ENCODE results near the gene DEFB123.
"Not testable (repeated sequence)": the region's sequence is repeated elsewhere in the genome, so short reads cannot be mapped to it uniquely, and the experiment has no call there.

DEFB123 gene

GRCh38 chr20:31449511-31450414 lies 9.3 kb downstream of the DEFB123 start:
- TF ChIP-seq POLR2A (IDR thresholded peaks at IDR 0.05; ENCODE audit: low read length) (no peak), GATA1 (IDR thresholded peaks at IDR 0.05; ENCODE audit: low read depth, low read length) (no peak)
- DNase-seq, result no peak

GRCh38 chr20:31452575-31452974 lies 12.1 kb downstream of the DEFB123 start:
- TF ChIP-seq POLR2A (IDR thresholded peaks at IDR 0.05; ENCODE audit: low read length) (no peak), GATA1 (IDR thresholded peaks at IDR 0.05; ENCODE audit: low read depth, low read length) (no peak)
- DNase-seq, result no peak

GRCh38 chr20:31454361-31454760 lies 13.9 kb downstream of the DEFB123 start:
- no peak for TF ChIP-seq POLR2A (IDR thresholded peaks at IDR 0.05; ENCODE audit: low read length)
- TF ChIP-seq GATA1 (IDR thresholded peaks at IDR 0.05; ENCODE audit: low read depth, low read length), result no peak
- no peak for DNase-seq

- DNase-seq, result not testable (repeated sequence)
These were observed 30.5 kb downstream of the DEFB123 start for GRCh38 chr20:31470946-31471345.

GRCh38 chr20:31472395-31473330 lies 32.2 kb downstream of the DEFB123 start:
- DNase-seq, result peak in 1 of 2 experiments; percentile 24
- TF ChIP-seq POLR2A (IDR thresholded peaks at IDR 0.05; ENCODE audit: low read length) (no peak), GATA1 (IDR thresholded peaks at IDR 0.05; ENCODE audit: low read depth, low read length) (no peak)

- no peak for TF ChIP-seq GATA1 (IDR thresholded peaks at IDR 0.05; ENCODE audit: low read depth, low read length)
- no peak for TF ChIP-seq POLR2A (IDR thresholded peaks at IDR 0.05; ENCODE audit: low read length)
- DNase-seq, result no peak
These were observed 33.1 kb downstream of the DEFB123 start for GRCh38 chr20:31473331-31474096.

- no peak for DNase-seq
- TF ChIP-seq GATA1 (IDR thresholded peaks at IDR 0.05; ENCODE audit: low read depth, low read length), result no peak
- TF ChIP-seq POLR2A (IDR thresholded peaks at IDR 0.05; ENCODE audit: low read length), result no peak
These were observed 33.6 kb downstream of the DEFB123 start for GRCh38 chr20:31474097-31474436.

- TF ChIP-seq POLR2A (IDR thresholded peaks at IDR 0.05; ENCODE audit: low read length), result no peak
- TF ChIP-seq GATA1 (IDR thresholded peaks at IDR 0.05; ENCODE audit: low read depth, low read length), result no peak
- peak in 1 of 2 experiments; percentile 15 for DNase-seq
These were observed 34.5 kb downstream of the DEFB123 start, which contains the start of the genes DEFB124 and REM1 for GRCh38 chr20:31474758-31475427. Gene DEFB124, minus strand, starts transcription at chr20:31475127. Its CDS starts 2,114 bp downstream, at chr20:31473013. Gene REM1, plus strand, starts transcription at chr20:31475288. Its CDS starts 1,158 bp downstream, at chr20:31476446.

GRCh38 chr20:31475472-31476293 lies 35.3 kb downstream of the DEFB123 start:
- TF ChIP-seq GATA1 (IDR thresholded peaks at IDR 0.05; ENCODE audit: low read depth, low read length) (no peak), POLR2A (IDR thresholded peaks at IDR 0.05; ENCODE audit: low read length) (no peak)
- DNase-seq, result no peak

GRCh38 chr20:31476294-31476585 lies 35.8 kb downstream of the DEFB123 start:
- TF ChIP-seq POLR2A (IDR thresholded peaks at IDR 0.05; ENCODE audit: low read length), result no peak
- TF ChIP-seq GATA1 (IDR thresholded peaks at IDR 0.05; ENCODE audit: low read depth, low read length), result no peak
- DNase-seq, result no peak

GRCh38 chr20:31476643-31477215 lies 36.3 kb downstream of the DEFB123 start:
- no peak for DNase-seq
- TF ChIP-seq GATA1 (IDR thresholded peaks at IDR 0.05; ENCODE audit: low read depth, low read length) (no peak), POLR2A (IDR thresholded peaks at IDR 0.05; ENCODE audit: low read length) (no peak)

- TF ChIP-seq POLR2A (IDR thresholded peaks at IDR 0.05; ENCODE audit: low read length), result no peak
- TF ChIP-seq GATA1 (IDR thresholded peaks at IDR 0.05; ENCODE audit: low read depth, low read length), result no peak
- peak; percentile 59 to 62 for DNase-seq
These were observed 43.6 kb downstream of the DEFB123 start for GRCh38 chr20:31484001-31484400.
